ENCODE measurements around the gene SHISAL2A.

GRCh38 chr1:52702886-52703787 lies 70.2 kb downstream of the SHISAL2A start:
- peak; percentile 42; the same call in 1 of the 2 replicates for TF ChIP-seq NRF1 (IDR thresholded peaks at IDR 0.05; ENCODE audit: low read depth, low read length)
- TF ChIP-seq FOSL2 (IDR thresholded peaks at IDR 0.05; ENCODE audit: borderline replicate concordance, low read depth): no peak
- TF ChIP-seq, protein P1, sequence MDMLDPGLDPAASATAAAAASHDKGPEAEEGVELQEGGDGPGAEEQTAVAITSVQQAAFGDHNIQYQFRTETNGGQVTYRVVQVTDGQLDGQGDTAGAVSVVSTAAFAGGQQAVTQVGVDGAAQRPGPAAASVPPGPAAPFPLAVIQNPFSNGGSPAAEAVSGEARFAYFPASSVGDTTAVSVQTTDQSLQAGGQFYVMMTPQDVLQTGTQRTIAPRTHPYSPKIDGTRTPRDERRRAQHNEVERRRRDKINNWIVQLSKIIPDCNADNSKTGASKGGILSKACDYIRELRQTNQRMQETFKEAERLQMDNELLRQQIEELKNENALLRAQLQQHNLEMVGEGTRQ (IDR thresholded peaks at IDR 0.05; ENCODE audit: borderline replicate concordance, low read depth, low read length): peak; percentile 80
- no peak for TF ChIP-seq CTCF (IDR thresholded peaks at IDR 0.05)

Measured in SK-N-SH (cell line).